NCI-H146 treated with DMSO at 0.1 percent for 48 hours (cell line): Measurements from ENCODE around the gene CLEC2L.
"Not testable (repeated sequence)": the region's sequence is repeated elsewhere in the genome, so short reads cannot be mapped to it uniquely, and the experiment has no call there.

Experiments used
- DNase-seq: peaks from one replicate; lab custom pipeline; 2025; ENCODE audit not compliant: unreplicated experiment; lab: John Stamatoyannopoulos, UW

Gene CLEC2L

DNA sequence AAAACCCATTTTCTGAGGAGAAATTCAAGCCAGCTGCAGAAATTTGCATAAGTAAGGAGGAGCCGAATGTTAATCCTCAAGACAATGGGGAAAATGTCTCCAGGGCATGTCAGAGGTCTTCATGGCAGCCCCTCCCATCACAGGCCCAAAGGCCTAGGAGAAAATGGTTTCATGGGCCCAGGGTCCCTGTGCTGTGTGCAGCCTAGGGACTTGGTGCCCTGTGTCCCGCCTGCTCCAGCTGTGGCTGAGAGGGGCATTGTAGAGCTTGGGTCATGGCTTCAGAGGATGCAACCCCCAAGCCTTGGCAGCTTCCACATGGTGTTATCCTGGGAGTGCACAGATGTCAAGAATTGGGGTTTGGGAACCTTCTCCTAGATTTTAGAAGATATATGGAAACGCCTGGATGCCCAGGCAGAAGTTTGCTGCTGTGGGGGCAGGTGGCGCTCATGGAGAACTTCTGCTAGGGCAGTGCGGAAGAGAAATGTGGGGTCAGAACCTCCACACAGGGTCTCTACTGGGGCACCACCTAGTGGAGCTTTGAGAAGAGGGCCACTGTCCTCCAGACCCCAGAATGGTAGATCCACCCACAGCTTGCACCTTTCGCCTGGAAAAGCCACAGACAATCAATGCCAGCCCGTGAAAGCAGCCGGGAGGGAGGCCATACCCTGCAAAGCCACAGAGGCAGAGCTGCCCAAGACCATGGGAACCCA lies 30.7 kb downstream of the CLEC2L start:
- DNase-seq, result not testable (repeated sequence)

DNA sequence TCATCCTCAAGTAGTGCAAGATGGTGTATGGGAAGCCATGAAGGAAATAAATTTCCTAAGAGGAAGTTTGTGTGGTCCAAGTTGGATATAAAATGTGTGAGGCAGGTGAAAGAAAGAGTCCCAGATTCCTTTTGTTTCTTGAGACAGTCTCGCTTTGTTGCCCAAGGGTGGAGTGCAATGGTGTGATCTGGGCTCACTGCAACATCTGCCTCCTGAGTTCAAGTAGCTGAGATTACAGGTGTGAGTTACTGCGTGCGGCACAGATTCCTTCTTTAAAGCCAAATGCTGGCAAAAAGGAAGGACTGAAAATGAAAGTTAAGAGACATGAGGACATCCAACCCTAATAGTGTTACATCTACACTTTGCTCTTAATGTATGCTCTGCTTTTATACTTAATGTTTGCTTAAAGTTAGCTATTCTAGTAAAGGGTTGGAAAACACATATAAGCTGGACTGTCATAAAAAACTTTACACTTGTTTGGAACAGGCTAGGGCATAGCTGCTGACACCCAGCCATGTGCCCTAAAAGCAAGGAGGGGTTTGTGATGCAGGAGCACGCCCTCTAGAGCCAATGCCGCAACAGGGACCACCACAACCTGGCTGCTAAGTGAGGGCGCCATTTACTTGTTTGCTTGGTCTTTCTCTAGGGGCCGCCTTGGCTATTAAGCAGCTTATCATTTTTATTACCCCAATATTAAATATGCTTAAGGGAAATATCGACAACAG lies 34.5 kb downstream of the CLEC2L start:
- no peak for DNase-seq

DNA sequence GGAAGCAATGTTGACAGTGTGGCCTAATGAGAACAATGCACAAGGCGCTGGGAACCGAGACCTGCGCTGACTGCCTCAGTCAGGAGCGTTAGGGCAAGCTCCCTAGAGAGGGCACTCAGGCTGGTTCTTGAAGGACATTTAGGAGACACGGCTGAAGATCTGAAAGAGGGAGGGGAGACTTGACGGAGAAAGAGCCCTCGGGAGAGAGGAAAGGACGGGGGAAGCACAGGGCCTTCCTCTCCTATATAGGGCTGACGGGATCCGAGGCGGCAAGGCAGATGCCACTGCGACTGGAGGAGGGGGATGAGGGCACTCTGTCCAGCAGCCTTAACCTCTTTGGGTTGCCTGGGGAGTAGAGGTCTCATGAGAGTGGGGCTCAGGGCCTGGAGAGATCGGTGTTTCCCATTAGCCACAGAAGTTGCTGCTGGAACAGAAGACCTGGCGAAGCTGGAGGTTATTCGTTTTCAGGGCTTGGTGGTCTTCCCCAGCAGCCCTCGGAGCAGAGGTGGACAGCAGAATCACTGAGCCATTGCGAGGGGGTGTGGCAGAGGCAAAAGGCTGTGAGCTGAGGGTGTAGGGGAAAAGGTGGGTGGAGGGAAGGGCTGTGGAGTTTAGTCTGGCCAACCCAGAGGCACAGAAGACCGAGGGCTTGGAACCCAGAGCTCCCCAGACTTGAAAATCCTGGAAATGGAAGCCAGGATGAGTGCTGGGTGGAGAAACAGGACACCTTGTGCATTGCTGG lies 36.0 kb downstream of the CLEC2L start:
- DNase-seq, result no peak

GRCh38 chr7:139560199-139560598 lies 36.7 kb downstream of the CLEC2L start:
- DNase-seq, result no peak

DNA sequence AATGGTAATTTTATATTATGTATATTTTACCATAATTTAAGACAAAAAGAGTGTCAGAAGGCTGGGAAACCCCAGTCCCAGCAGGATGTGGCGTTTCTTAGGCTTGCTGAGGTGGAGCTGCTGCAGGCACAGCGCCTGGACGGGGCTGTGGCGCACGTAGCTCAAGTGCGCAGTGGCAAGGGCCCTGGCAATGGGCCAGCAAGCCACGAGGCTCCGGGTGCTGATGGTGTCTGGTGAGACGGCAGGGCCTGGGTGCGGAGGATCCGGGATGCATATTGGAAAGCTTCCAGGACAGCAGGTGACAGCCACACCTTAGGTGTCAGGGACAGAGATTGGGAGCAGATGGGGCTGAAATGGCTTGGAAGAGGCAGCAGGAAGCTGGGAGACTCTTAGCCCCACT lies 37.2 kb downstream of the CLEC2L start:
- DNase-seq, result no peak

- no peak for DNase-seq
Observed at GRCh38 chr7:139562491-139562890, 39.0 kb downstream of the CLEC2L start.

DNA sequence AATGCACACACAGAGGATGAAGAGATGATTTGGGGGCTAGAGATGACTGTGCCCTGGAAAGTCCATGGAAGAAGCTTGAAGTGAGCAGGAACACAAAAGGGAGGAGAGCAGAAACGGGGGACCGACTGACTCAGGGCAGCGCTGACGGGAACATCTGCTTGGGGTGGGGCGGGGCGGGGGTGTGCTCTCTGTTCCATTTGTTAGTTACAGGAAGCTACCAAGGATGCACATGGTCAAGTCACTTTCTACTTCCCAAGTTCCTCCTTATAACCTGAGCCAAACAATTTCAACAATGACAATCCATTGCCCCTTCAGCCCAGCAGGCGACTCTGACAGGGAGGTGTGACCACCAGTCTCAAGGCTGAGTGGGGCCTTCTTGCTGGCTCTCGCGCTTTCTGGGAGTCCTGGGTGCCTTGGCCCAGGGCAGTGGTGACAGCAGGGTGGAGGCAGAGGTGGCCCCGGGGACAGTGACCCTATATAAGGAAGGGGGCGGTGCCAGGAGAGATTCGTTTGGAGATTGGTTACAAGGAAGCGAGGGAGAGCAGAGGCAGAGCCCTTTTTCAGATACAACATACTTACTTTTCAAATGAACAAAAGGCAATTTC lies 39.6 kb downstream of the CLEC2L start:
- DNase-seq, result no peak

- no peak for DNase-seq
Observed at GRCh38 chr7:139563856-139564255, 40.4 kb downstream of the CLEC2L start.

DNA sequence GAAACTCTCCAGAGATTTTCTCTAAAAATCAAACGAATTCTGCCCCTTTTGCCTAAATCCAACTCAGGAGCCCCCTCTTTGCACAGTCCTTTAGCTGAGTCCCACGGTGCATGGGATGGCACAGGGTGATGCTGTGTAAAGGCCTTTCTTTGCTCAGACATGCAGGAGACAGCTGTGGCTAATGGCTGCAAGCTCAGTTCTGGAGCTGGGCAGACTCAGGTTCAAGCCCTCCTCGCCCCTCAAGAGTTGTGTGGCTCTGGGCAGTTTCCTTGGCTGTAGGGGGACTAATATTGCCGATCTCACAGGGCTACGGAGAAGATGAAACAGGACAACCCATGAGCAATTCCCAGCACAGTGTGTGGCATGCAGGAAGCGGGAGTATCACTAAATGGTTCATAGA lies 42.6 kb downstream of the CLEC2L start:
- DNase-seq, result no peak

DNA sequence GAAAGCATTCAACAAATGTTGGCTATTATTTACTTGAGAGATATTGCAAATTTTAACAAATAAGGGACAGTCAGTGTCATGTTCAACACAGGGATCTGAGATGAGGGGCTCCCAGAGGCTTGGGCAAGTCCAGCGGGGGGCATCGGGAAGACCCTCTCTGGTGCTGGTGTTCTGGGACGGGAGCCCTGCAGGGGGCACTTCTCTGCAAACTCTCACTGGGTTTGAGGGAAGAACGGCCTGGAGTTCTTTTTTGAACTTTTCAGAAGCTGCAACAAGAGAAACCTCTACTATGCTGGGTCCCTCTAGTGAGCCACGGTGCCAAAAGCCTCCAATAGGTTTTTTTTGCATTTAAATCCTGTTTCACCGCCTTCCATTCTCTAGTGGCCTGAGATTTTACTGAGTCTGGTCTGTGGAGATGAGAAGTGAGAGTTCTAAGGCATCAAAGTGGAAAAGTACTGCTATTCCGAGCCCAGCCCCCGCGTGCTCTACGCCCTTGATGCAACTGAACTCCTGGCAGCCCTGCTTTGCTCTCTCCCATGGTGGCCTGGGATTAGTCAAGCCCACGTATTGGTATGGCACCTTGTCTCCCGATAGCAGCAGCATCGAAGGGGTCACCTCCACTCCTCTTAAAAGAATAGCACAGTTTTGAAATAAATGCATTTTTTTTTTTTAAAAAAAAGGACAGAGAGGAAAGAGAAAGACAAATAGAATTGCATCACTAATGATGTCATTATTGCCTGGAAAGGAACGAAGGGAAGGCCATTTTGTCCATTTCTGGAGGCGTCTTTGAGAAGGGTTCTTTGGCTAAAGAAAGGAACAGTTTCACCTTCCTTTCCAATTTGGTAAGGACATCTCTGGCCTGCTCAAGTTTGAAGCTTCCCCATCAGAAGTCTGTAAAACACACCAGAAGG lies 43.5 kb downstream of the CLEC2L start:
- DNase-seq, result no peak

- no peak for DNase-seq
Observed at GRCh38 chr7:139567647-139568345, 44.3 kb downstream of the CLEC2L start.

DNA sequence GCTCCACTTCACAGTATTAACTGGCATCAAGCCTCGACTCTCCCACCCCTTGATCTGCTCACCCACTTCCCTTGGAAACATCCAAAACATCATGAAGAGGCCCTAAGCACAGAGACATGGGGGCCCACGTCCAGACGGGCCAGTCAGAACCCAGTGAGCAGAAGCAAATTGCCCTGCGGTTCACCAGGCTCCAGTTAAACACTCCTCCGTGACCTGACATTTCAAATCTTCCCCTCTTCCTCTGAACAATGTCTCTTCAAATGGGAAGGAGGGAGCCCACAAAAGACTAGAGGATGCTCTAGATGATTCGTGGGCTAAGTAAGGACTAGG lies 44.8 kb downstream of the CLEC2L start:
- DNase-seq, result no peak

DNA sequence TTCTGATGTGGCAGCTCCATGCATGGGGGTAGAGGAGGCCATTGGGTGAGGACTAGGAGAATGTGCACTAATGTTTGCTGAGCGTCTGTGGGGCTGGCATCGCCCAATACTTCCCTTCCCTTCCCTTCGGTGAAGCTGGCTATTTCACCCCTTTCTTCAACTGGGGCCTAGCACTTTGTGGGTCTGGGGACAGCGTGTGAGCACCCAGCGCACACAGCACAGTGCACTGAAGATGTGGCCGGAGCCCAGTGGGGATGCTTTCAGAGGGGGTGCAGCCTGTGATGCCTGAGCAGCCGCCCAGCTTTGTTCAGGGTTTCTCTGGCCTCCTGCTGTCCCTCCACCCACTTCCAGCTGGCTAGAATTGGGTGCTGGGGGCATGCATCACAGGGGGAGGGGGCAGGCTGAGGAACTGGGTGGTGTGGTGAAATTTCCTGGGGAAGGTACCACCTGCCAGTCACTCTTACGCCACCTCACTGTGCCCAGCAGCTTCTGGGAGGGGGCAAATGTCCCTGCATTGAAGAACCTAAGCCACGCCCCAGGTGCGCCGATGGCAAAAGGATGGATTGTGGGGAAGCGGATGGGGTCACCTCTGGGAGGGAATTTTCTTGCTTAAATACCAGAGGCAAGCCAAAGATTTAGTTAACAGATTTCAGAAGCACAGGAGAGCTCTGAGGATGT lies 45.5 kb downstream of the CLEC2L start:
- no peak for DNase-seq

GRCh38 chr7:139570119-139570518 lies 46.6 kb downstream of the CLEC2L start:
- no peak for DNase-seq

DNA sequence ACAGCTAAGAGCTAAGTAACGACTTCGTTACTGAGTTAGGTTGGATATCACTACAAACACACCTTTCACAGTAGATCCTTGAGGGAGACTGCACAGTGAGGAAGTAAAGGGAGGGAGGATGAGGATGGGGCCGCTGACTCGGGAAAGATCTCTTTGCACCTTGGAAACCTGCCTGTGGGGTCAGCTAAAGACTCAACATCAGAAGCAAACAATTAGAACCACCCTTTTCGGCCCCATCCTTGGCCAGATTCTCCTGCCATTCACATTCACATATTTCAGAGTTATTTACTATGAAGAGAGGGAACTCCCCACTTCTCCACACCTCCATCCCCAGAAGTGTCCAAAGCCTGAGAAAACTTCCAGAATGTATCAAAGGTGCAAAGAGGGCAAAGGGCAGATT lies 47.1 kb downstream of the CLEC2L start:
- DNase-seq, result no peak

DNA sequence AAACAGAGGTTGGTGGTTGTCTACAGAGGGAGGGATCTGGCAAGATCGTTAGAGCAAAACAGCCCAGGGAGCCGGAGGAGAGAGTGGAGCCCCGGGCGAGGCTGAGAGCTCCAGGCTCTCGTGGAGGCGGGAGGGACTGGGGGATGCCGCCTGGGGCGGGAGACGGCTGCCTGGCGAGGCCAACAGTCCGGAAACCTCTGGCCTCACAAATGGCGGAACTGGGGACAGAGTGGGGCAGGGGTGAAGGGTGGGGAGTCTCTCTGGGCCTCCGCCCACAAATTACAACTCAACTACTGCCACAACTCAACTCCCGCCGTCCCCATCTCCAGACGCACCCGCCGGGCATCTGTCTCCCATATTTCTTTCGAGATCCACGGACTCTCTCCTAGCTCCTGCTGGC lies 47.7 kb downstream of the CLEC2L start:
- no peak for DNase-seq

GRCh38 chr7:139571651-139572050 lies 48.2 kb downstream of the CLEC2L start:
- DNase-seq, result no peak

- DNase-seq, result no peak
Observed at GRCh38 chr7:139572071-139572470, 48.6 kb downstream of the CLEC2L start.

- DNase-seq, result no peak
Observed at GRCh38 chr7:139572704-139573385, 49.4 kb downstream of the CLEC2L start.
